ENCODE results near the gene OR9Q2. TPM values are rescaled to one million over a fixed set of nuclear protein-coding genes. Genes with fewer than 3 reads are reported as not detected.
"Not testable (repeated sequence)": the region's sequence is repeated elsewhere in the genome, so short reads cannot be mapped to it uniquely, and the experiment has no call there.

The OR9Q2 gene
- total RNA-seq, 2 experiments from 2014 or later: not detected

DNA sequence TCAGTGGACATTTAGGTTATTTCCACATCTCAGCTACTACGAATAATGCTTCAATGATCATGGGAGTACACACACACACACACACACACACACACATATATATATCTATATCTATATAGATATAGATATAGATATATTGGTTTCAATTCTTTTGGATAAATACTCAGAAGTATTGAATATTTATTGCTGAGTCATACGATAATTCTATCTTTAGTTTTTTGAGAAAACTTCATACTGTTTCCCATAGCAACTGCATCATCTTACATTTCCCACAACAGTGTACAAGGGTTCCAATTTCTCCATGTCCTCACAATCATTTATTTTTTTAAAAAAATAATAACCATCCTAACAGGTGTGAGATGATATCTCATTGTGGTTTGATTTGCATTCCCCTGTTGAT is 7.1 kb downstream of the OR9Q2 start:
- Histone ChIP-seq H3K79me2 (ENCODE audit: insufficient read depth, low read depth, low read length) (no peaks in the 10 kb centered on the region), H3K9me2 (ENCODE audit: insufficient read depth, low read length) (no peaks in the 10 kb centered on the region), H3K4me2 (ENCODE audit: low read length) (no peak overlapping the region), H3K36me3 (ENCODE audit: insufficient read depth, low read length) (no peaks in the 10 kb centered on the region), H2AFZ (ENCODE audit: low read length) (no peak overlapping the region), H3K9me3 (ENCODE audit: low read length) (no peaks in the 10 kb centered on the region), H3K4me1 (ENCODE audit: insufficient read depth, low read length, poor library complexity, severe bottlenecking) (no peaks in the 10 kb centered on the region), H3K27ac (ENCODE audit: low read depth, low read length, poor library complexity, severe bottlenecking) (no peak overlapping the region), H3K4me3 (ENCODE audit: low read depth, low read length, poor library complexity, severe bottlenecking) (no peak overlapping the region), H4K20me1 (ENCODE audit: insufficient read depth, low read length) (no peaks in the 10 kb centered on the region)
- ChIA-PET POLR2A (no interaction called here), CTCF (ENCODE audit: unreplicated experiment) (no interaction called here)
- TF ChIP-seq EZH2phosphoT487 (IDR thresholded peaks at IDR 0.05; ENCODE audit: borderline replicate concordance, low read depth, low read length): no peak
- TF ChIP-seq, protein P1, sequence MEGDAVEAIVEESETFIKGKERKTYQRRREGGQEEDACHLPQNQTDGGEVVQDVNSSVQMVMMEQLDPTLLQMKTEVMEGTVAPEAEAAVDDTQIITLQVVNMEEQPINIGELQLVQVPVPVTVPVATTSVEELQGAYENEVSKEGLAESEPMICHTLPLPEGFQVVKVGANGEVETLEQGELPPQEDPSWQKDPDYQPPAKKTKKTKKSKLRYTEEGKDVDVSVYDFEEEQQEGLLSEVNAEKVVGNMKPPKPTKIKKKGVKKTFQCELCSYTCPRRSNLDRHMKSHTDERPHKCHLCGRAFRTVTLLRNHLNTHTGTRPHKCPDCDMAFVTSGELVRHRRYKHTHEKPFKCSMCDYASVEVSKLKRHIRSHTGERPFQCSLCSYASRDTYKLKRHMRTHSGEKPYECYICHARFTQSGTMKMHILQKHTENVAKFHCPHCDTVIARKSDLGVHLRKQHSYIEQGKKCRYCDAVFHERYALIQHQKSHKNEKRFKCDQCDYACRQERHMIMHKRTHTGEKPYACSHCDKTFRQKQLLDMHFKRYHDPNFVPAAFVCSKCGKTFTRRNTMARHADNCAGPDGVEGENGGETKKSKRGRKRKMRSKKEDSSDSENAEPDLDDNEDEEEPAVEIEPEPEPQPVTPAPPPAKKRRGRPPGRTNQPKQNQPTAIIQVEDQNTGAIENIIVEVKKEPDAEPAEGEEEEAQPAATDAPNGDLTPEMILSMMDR (conservative IDR thresholded peaks at IDR 0.05; ENCODE audit: low read length): no peak
- intact Hi-C loops (cut with micrococcal nuclease; ENCODE audit: unreplicated experiment): no loop called here
- no TSS peak for BruUV-seq (replicated peaks)
- DNase-seq (ENCODE audit: low spot score): no peak

DNA sequence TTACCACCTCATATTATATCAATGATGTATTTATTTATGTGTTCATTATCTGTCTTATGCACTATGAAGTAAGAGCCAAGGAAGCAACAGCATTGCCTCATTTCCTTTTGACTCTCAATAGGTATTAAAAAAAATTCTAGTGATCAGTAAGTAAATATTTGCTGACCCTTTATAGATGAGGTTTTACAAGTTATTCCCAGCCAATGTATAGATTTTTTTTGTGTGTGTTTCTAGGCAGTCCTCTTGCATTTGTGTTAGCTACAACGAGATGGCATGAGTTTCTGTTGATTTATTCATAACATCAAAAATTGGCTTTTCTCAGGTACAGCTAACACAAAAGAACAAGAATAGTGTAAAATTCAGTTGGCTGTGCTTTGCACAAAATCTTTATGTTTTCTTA is 10.4 kb downstream of the OR9Q2 start:
- no peaks in the 10 kb centered on the region for H3K4me1 ChIP-seq (ENCODE audit: insufficient read depth, low read length, poor library complexity, severe bottlenecking)
- no TSS peak for BruUV-seq (replicated peaks)
- H3K79me2 ChIP-seq (ENCODE audit: insufficient read depth, low read depth, low read length): no peaks in the 10 kb centered on the region
- H3K9me3 ChIP-seq (ENCODE audit: low read length): no peaks in the 10 kb centered on the region
- no peak overlapping the region for H3K27ac ChIP-seq (ENCODE audit: low read depth, low read length, poor library complexity, severe bottlenecking)
- no peaks in the 10 kb centered on the region for H3K36me3 ChIP-seq (ENCODE audit: insufficient read depth, low read length)
- ChIA-PET CTCF (ENCODE audit: unreplicated experiment) (no interaction called here), POLR2A (no interaction called here)
- no peak for DNase-seq (ENCODE audit: low spot score)
- no peak overlapping the region for H2AFZ ChIP-seq (ENCODE audit: low read length)
- no peaks in the 10 kb centered on the region for H4K20me1 ChIP-seq (ENCODE audit: insufficient read depth, low read length)
- intact Hi-C loops (cut with micrococcal nuclease; ENCODE audit: unreplicated experiment): no loop called here
- H3K9me2 ChIP-seq (ENCODE audit: insufficient read depth, low read length): no peaks in the 10 kb centered on the region
- no peak for TF ChIP-seq EZH2phosphoT487 (IDR thresholded peaks at IDR 0.05; ENCODE audit: borderline replicate concordance, low read depth, low read length)
- TF ChIP-seq, protein P1 (conservative IDR thresholded peaks at IDR 0.05; ENCODE audit: low read length): no peak
- no peak overlapping the region for H3K4me3 ChIP-seq (ENCODE audit: low read depth, low read length, poor library complexity, severe bottlenecking)
- no peak overlapping the region for H3K4me2 ChIP-seq (ENCODE audit: low read length)

DNA sequence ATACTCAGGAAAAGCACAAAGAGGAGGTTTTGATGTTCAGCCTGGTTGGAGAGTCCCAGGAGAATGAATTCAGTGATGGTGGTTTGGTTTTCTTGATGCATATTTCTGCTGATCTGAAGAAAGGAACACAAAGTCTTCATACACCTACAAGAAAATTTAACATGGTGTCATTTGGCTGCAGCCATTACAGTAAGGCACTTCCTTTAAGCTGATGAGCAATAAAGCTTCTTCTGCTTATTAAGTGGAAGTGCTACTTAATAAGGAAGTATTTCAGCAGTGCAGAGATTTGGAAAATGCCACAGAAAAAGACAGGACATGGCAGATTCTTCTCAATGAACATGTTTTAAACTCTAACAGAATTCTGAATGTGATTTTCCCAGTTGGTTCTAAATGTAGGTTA is 15.2 kb downstream of the OR9Q2 start, which contains the start of gene OR1S2:
Gene OR1S2, minus strand, starts transcription at position 101 of the 400 bp plus-strand sequence. Its CDS starts 0 bp downstream, at position 101.
- no peak for TF ChIP-seq EZH2phosphoT487 (IDR thresholded peaks at IDR 0.05; ENCODE audit: borderline replicate concordance, low read depth, low read length)
- TF ChIP-seq, protein P1 (conservative IDR thresholded peaks at IDR 0.05; ENCODE audit: low read length): no peak
- Histone ChIP-seq H3K4me2 (ENCODE audit: low read length) (no peak within 1 kb of the TSS), H3K27ac (ENCODE audit: low read depth, low read length, poor library complexity, severe bottlenecking) (no peak within 1 kb of the TSS), H3K36me3 (ENCODE audit: insufficient read depth, low read length) (no peaks in the 10 kb centered on the region), H3K4me3 (ENCODE audit: low read depth, low read length, poor library complexity, severe bottlenecking) (no peak within 1 kb of the TSS), H3K9me3 (ENCODE audit: low read length) (no peaks in the 10 kb centered on the region), H3K9me2 (ENCODE audit: insufficient read depth, low read length) (no peaks in the 10 kb centered on the region), H4K20me1 (ENCODE audit: insufficient read depth, low read length) (no peaks in the 10 kb centered on the region), H2AFZ (ENCODE audit: low read length) (no peak within 1 kb of the TSS), H3K79me2 (ENCODE audit: insufficient read depth, low read depth, low read length) (no peaks in the 10 kb centered on the region), H3K4me1 (ENCODE audit: insufficient read depth, low read length, poor library complexity, severe bottlenecking) (no peaks in the 10 kb centered on the region)
- BruUV-seq (replicated peaks): no TSS peak
- ChIA-PET POLR2A (no interaction called here), CTCF (ENCODE audit: unreplicated experiment) (no interaction called here)
- intact Hi-C loops (cut with micrococcal nuclease; ENCODE audit: unreplicated experiment): no loop called here
- DNase-seq (ENCODE audit: low spot score): no peak

DNA sequence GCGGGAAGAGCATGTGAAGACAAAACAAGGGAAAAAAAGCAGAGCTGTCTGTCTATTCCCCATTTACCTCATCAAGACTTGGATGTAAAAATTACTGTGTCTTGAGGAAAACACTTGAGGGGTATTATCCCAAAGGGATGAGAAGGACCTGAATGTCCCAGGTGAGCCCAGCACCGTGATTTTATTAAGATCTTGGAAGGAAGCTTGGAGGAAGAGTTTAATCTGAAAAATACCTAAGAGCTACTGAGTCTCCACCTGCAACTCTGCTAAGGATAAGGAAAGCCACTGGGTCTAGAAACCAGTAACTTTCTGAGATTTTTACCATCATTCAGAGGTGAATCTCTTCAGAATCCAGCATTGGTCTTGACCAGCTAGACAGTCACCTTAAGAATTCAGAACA is 23.6 kb downstream of the OR9Q2 start, which contains the start of gene OR1S1:
Gene OR1S1, plus strand, starts transcription at position 301 of the 400 bp plus-strand sequence.
- BruUV-seq (replicated peaks): not testable (repeated sequence)

More for the DNA sequence above, 23.6 kb downstream of the OR9Q2 start, which contains the start of gene OR1S1:
- H3K4me2 ChIP-seq (ENCODE audit: low read length); H2AFZ ChIP-seq (ENCODE audit: low read length); H3K4me3 ChIP-seq (ENCODE audit: low read depth, low read length, poor library complexity, severe bottlenecking); H3K36me3 ChIP-seq (ENCODE audit: insufficient read depth, low read length); H3K4me1 ChIP-seq (ENCODE audit: insufficient read depth, low read length, poor library complexity, severe bottlenecking); intact Hi-C loops (cut with micrococcal nuclease; ENCODE audit: unreplicated experiment); H3K9me2 ChIP-seq (ENCODE audit: insufficient read depth, low read length); POLR2A ChIA-PET; CTCF ChIA-PET (ENCODE audit: unreplicated experiment); H3K79me2 ChIP-seq (ENCODE audit: insufficient read depth, low read depth, low read length); H3K9me3 ChIP-seq (ENCODE audit: low read length); DNase-seq (ENCODE audit: low spot score); H3K27ac ChIP-seq (ENCODE audit: low read depth, low read length, poor library complexity, severe bottlenecking); H4K20me1 ChIP-seq (ENCODE audit: insufficient read depth, low read length): not testable (repeated sequence)

Data from OCI-LY7 (cell line).